Heart left ventricle (tissue), 13 donors: ENCODE results near the gene FYN.

Experiments
- CTCF ChIP-seq, 12 donors: fragments of 200-600 bp; sonication (generic) in 4 of 12; IDR thresholded peaks; one replicate each; pipeline versions ENCODE4 v1.5.0 to v1.8.0; 2018 to 2022; ENCODE audit warnings: antibody characterized with exemption in 12 of 12, mild to moderate bottlenecking in 5 of 12
- POLR2A ChIP-seq, 2 donors: fragments of 450-650 bp; IDR thresholded peaks; one replicate each; pipeline ENCODE4 v1.6.1; 2017; ENCODE audit warnings: antibody characterized with exemption in 2 of 2, mild to moderate bottlenecking in 2 of 2, moderate library complexity in 2 of 2
- donor health status: ischemic (EF 13 %, LVEDD 7.1; RV severe dilation, severe dysfunction).
- donor health status: DM: no; HTN: yes; CAD: no.
- donor health status: DM: no; HTN: no; CAD: no.
- donor health status: ischemic (EF 25% LVEDD 6.9; RV normal size, moderate dysfunction).
- donor health status: ischemic (EF 25% LVEDD 5.7; RV mildly dilated, moderate dysfunction).
- donor health status: ischemic (EF 35%, LVEDD 5.7; RV mildly dilated, moderate dysfunction).
- donor health status: nonischemic (EF 11% LVEDD 7.7; RV severe dilation, severe dysfunction).
- donor health status: DM: yes; HTN: yes; CAD: no.
- donor health status: PGD.
- donor health status: ischemic (EF 29% LVEDD 5.4; RV normal size, mild dysfunction).
- donor health status: nonischemic (EF 23%, LVEDD 6.1; RV moderate dilation, normal function).

DNA sequence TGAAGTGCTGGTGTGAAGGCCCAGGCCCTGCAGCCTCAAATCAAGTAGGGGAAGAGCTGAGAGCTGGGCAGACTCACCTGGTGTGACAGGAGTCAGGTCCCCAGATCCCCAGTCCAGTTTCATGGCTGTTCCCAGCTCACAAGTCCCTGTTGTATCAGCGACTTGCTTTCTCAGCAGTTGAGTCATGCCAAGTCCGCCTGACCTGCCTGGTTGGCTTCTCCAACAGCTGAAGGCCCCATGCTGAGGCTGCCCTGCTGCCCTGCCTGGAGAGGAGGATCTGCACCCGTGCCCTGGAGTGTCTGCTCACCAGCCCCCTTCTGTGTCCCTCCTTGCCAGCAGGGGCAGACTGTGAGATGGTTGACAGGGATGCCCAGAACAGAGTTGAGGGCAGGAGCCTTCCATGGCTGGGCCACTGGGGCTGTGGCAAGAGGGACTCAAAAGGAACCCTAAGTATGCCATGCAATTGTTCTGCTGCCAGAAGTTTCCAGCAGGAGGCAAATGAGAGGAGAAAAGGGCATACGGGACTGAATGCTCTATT is 228.3 kb downstream of the FYN start:
- no peak for TF ChIP-seq CTCF (IDR thresholded peaks at IDR 0.05)
- TF ChIP-seq POLR2A (IDR thresholded peaks at IDR 0.05) = no peak
